ENCODE data around the gene JAG2. TPM values are rescaled to one million over a fixed set of nuclear protein-coding genes. Genes with fewer than 3 reads are reported as not detected.

Gene JAG2
- total RNA-seq, 1 donor from 2014 or later: 5.7 TPM

DNA sequence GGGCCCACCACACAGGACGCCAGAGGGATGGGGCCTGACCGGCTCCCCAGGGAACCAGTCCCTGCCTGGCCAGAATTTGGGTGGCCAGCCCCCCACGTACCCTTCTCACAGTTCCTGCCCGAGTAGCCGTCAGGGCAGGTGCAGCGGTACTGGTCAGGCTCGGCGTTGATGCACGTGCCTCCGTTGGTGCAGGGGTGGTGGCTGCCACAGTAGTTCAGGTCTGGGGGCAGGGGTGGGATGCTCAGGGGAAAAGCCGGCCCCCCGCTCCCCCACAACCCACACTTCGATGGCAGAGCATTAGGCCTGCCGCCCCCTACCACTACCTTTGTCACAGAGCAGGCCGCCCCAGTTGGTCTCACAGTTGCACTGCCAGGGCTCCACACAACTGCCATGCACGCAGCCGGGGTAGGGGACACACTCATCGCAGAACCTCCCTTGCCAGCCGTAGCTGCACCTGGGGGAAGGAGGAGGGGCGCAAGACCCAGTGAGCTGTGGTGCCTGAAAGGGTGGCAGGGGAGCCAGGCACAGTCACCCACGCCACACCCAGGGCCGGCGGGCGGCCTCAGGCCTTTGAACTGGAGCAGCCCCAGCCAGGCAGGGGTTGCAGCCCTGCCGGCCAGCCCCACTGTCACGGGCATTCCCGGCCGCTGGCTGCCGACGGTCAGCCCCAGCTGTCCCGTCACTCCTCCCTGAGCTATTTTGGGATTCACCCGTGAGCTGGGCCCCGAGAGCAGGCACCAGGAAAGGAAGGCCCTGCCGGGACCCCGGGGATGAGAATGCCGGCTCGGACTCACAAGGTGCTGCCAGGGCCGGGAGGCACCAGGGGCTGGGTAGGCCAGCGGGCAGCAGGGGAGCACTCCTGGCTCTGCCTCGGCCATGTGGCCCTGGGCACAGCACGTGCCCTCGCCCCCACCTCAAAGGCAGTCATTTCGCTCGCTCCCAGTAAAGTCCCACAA is 16.5 kb downstream of the JAG2 start:
- TF ChIP-seq CTCF (conservative IDR thresholded peaks at IDR 0.05; ENCODE audit: low read depth, low read length): no peak
- no peak overlapping the region for H3K4me3 ChIP-seq (ENCODE audit: low read depth, low read length)
- no peak for DNase-seq (ENCODE audit: low read depth)

GRCh38 chr14:105151084-105151837 is 17.3 kb downstream of the JAG2 start:
- no peak for TF ChIP-seq CTCF (conservative IDR thresholded peaks at IDR 0.05; ENCODE audit: low read depth, low read length)
- DNase-seq (ENCODE audit: low read depth): no peak
- no peak overlapping the region for H3K4me3 ChIP-seq (ENCODE audit: low read depth, low read length)

- DNase-seq (ENCODE audit: low read depth): no peak
- H3K4me3 ChIP-seq (ENCODE audit: low read depth, low read length): no peak overlapping the region
- TF ChIP-seq CTCF (conservative IDR thresholded peaks at IDR 0.05; ENCODE audit: low read depth, low read length): no peak
Measured at GRCh38 chr14:105150368-105151083, 18.1 kb downstream of the JAG2 start.

DNA sequence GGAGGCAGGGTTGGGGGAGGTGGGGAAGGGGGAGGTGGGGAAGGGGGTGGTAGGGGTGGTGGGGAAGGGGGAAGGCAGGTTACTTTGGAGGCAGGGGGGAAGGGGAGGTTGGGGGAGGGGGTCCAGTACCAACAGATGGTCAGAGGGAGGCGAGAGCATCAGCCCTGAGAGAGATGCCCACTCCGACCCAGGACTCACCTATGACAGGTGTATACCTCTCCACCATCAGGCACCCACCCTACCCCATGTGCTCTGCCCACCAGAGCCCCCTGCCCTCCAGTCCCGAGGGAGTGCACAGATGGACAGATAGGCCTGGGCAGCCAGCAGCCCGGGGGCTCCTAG is 18.6 kb downstream of the JAG2 start:
- DNase-seq (ENCODE audit: low read depth): no peak
- no peak for TF ChIP-seq CTCF (conservative IDR thresholded peaks at IDR 0.05; ENCODE audit: low read depth, low read length)
- H3K4me3 ChIP-seq (ENCODE audit: low read depth, low read length): no peak overlapping the region

DNA sequence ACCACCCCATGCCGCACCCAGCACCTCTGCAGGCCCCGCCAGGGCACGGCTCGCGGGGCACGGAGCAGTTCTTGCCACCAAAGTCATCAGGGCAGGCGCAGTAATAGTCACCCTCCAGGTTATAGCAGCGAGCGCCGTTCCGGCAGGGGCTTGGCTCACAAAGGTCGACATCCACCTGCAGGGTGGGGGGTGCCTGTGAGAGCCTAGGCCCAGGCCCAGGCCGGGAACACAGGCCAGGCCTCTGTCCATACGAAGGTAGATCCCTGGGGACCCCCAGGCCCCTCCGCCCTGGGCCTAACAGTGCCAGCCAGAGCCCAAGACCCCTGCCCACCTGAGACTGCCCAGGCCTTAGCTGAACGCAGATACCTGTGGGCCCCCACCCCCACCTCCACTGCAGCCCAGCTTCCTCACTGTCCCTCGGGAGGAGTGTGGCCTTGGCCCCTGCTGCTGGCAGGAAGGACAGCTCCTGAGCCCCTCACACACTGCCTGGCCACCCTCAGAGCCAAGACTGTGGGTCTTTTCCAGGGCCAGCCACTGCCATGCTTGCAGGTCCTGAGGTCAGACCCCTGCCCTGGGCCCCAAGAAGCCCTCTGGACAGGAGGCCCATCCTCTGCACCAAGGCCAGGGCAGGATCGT is 19.3 kb downstream of the JAG2 start:
- H3K4me3 ChIP-seq (ENCODE audit: low read depth, low read length): no peak overlapping the region
- DNase-seq (ENCODE audit: low read depth): no peak
- TF ChIP-seq CTCF (conservative IDR thresholded peaks at IDR 0.05; ENCODE audit: low read depth, low read length): no peak

DNA sequence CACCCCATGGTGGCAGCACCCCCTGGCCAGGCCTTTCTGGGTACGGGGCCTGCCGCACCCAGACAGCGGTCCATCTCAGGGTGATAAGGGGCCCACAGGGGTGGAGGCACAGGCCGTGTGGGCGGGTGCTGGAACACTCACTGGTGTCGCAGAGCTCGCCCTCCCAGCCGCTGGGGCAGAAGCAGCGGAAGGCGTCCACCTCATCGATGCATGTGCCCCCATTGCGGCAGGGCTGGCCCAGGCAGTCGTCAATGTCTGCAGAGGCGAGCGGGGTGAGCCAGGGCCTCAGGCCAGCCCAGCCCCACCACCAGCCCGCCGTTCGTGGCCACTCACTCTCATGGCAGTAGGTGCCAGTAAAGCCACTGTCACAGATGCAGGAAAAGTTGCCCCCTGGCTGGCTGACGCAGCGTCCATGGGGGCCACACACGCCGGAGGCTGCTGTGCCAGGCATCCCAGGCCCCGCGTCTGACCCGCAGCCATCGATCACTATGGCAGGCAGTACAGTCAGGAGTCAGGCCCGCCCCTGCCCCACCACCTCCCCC is 19.9 kb downstream of the JAG2 start:
- DNase-seq (ENCODE audit: low read depth): no peak
- no peak overlapping the region for H3K4me3 ChIP-seq (ENCODE audit: low read depth, low read length)
- no peak for TF ChIP-seq CTCF (conservative IDR thresholded peaks at IDR 0.05; ENCODE audit: low read depth, low read length)

All from epithelial cell of proximal tubule (primary cell).